ACC112 (cell line): Measurements from ENCODE around the gene KLRC2.
"Not testable (repeated sequence)": the region's sequence is repeated elsewhere in the genome, so short reads cannot be mapped to it uniquely, and the experiment has no call there.

Experiments
- H2AFZ ChIP-seq: fragments of 200-600 bp; sonication (generic); one replicate; pipeline ENCODE4 v1.6.0; 2017; ENCODE audit warnings: antibody characterized with exemption, low read length; ENCODE audit not compliant: unreplicated experiment
- H3K27ac ChIP-seq: fragments of 200-600 bp; sonication (generic); 2 replicates; pipeline ENCODE4 v1.5.1; 2014; ENCODE audit warnings: low read depth, mild to moderate bottlenecking, antibody characterized with exemption, low read length, moderate library complexity
- H3K27me3 ChIP-seq: fragments of 200-600 bp; sonication (generic); 2 replicates; pipeline ENCODE4 v1.6.1; 2014; ENCODE audit warnings: mild to moderate bottlenecking, antibody characterized with exemption, low read length, moderate library complexity, mixed read lengths; ENCODE audit not compliant: insufficient read depth
- H3K36me3 ChIP-seq: fragments of 200-600 bp; sonication (generic); 2 replicates; pipeline ENCODE4 v1.6.1; 2016; ENCODE audit warnings: mild to moderate bottlenecking, antibody characterized with exemption, low read length, moderate library complexity, mixed read lengths; ENCODE audit not compliant: insufficient read depth
- H3K4me1 ChIP-seq: fragments of 200-600 bp; sonication (generic); one replicate; pipeline ENCODE4 v1.6.1; 2016; ENCODE audit warnings: low read length, mixed read lengths; ENCODE audit not compliant: insufficient read depth, unreplicated experiment, control insufficient read depth
- H3K4me3 ChIP-seq: fragments of 200-600 bp; sonication (generic); 2 replicates; pipeline ENCODE4 v1.5.1; 2014; ENCODE audit warnings: mild to moderate bottlenecking, low read depth, low read length
- H3K79me2 ChIP-seq: fragments of 200-600 bp; sonication (generic); one replicate; pipeline ENCODE4 v1.6.0; 2016; ENCODE audit warnings: low read length; ENCODE audit not compliant: control insufficient read depth, unreplicated experiment, insufficient read depth

The KLRC2 gene

GRCh38 chr12:10446052-10446451, 10.2 kb upstream of the KLRC2 start:
- not testable (repeated sequence) for H2AFZ ChIP-seq, H3K27ac ChIP-seq, H3K36me3 ChIP-seq, H3K27me3 ChIP-seq, H3K4me1 ChIP-seq, H3K4me3 ChIP-seq, H3K79me2 ChIP-seq

DNA sequence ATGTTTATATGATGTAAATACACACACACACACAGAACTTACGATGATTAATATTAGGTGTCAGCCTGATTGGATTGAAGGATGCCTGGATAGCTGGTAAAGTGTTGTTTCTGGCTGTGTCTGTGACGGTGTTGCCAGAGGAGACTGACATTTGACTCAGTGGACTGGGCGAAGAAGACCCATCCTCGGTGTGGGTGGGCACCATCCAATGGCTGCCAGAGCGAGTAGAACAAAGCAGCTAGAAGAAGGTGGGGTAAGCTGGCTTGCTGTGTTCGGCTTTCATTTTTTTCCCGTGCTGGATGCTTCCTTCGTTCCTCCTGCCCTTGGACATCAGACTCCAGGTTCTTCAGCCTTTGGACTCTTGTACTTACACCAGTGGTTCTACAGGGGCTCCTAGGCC, 5.3 kb upstream of the KLRC2 start:
- not testable (repeated sequence) for H3K27ac ChIP-seq, H3K4me1 ChIP-seq, H3K27me3 ChIP-seq, H3K79me2 ChIP-seq, H2AFZ ChIP-seq, H3K4me3 ChIP-seq, H3K36me3 ChIP-seq

DNA sequence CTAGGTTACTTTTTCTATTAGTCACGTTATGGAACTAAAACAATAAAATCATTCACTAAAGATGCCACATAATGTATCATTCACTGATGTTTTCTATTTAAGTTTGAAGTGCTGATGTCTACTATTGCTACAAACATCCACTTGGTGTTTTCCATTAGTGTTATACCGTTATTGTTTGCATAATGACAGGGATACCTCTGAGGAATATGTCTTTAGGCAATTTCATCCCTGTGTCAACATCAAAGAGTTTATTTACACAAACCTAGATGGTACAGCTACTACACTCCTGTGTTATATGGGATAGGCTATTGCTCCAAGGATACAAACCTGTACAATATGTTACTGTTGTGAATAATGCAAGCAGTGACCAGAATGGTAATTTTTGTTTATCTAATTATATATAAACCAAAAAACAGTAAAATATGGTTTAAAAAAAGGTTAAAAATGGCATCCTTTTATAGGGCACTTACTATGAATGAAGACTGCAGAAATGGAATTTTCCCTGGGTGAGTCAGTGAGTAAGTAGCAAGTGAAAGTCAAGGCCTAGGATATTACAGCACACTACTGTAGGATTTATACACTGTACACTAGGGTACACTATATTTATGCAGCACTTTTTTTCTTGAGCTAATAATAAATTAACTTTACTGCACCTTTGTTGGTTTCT, 3.9 kb upstream of the KLRC2 start:
- H2AFZ ChIP-seq, H3K27me3 ChIP-seq, H3K4me3 ChIP-seq, H3K36me3 ChIP-seq, H3K79me2 ChIP-seq: not testable (repeated sequence)
- Histone ChIP-seq H3K27ac (peak overlapping the region; percentile 58), H3K4me1 (peaks cover 11% of the 10 kb centered on the region)

DNA sequence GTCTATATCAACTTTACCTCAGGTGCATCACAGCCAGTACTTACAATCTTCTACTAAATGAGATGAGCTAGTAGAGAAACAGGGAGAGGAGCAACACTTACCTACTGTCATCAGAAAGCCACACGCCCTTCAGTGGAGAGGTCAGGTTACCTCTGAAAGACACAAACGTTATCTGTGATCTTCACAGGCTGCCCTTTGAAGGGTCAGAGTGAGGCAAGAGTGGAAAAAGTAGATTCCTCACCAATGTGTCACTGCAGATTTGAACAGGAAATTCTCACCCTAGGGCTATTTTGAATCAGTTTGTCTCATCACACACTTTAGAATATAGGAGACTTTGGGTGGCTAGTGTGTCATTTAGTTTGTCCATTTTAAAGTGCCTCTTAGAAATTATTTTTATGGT, 1.8 kb upstream of the KLRC2 start:
- not testable (repeated sequence) for H3K4me3 ChIP-seq, H3K36me3 ChIP-seq, H2AFZ ChIP-seq, H3K79me2 ChIP-seq, H3K27ac ChIP-seq, H3K27me3 ChIP-seq
- H3K4me1 ChIP-seq, result peaks cover 11% of the 10 kb centered on the region

DNA sequence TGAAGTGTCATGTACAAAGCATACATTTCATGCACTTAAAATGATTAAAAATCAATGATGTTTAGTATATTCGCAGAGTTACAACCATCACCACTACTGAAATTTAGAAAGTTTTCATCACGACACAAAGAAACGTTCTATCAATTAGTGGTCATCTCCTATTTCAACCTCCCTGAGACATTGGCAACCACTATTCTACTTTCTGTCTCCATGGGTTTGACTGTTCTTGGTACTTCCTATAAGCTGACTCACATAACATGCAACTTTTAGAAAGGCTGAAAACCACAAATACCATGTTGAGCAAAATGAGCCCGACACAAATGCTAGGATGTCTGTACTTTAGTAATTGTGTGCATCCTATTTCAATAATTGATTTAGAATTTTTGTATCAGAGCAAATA, 5.2 kb downstream of the KLRC2 start:
- not testable (repeated sequence) for H3K27ac ChIP-seq, H3K27me3 ChIP-seq, H3K4me1 ChIP-seq, H3K4me3 ChIP-seq, H3K36me3 ChIP-seq, H2AFZ ChIP-seq, H3K79me2 ChIP-seq

GRCh38 chr12:10425938-10426337, 9.9 kb downstream of the KLRC2 start:
- not testable (repeated sequence) for H3K4me3 ChIP-seq, H3K27ac ChIP-seq, H3K79me2 ChIP-seq, H3K36me3 ChIP-seq, H2AFZ ChIP-seq, H3K27me3 ChIP-seq, H3K4me1 ChIP-seq

DNA sequence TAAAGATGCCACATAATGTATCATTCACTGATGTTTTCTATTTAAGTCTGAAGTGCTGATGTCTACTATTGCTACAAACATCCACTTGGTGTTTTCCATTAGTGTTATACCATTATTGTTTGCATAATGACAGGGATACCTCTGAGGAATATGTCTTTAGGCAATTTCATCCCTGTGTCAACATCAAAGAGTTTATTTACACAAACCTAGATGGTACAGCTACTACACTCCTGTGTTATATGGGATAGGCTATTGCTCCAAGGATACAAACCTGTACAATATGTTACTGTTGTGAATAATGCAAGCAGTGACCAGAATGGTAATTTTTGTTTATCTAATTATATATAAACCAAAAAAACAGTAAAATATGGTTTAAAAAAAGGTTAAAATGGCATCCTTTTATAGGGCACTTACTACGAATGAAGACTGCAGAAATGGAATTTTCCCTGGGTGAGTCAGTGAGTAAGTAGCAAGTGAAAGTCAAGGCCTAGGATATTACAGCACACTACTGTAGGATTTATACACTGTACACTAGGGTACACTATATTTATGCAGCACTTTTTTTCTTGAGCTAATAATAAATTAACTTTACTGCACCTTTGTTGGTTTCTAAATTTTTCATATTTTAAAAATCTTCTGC, 11.4 kb downstream of the KLRC2 start:
- not testable (repeated sequence) for H3K36me3 ChIP-seq, H3K27me3 ChIP-seq, H3K79me2 ChIP-seq, H3K4me3 ChIP-seq, H3K27ac ChIP-seq, H2AFZ ChIP-seq
- H3K4me1 ChIP-seq, result peaks cover 12% of the 10 kb centered on the region

- peaks cover 12% of the 10 kb centered on the region for H3K4me1 ChIP-seq
- not testable (repeated sequence) for H3K36me3 ChIP-seq, H3K4me3 ChIP-seq, H2AFZ ChIP-seq, H3K27ac ChIP-seq, H3K79me2 ChIP-seq, H3K27me3 ChIP-seq
These were observed 13.7 kb downstream of the KLRC2 start for GRCh38 chr12:10422159-10422558.

DNA sequence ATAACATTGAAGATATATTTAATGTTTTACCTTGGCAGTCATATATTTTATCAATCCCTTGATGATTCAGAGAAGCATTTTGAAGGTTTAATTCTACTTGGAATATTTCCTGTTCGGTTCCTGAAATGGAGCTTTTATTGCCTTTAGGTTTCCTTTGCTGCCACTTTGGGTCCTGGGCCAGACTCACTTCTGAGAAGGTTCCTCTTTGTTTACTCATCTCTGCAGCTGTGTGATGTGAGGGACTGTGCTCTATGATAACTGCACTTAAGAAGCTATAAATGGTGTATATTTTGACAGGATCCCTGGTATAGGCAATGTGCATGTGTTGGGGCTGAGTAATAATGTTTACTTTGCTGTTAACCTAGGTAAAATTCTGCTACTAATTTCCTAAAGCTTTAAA, 15.5 kb downstream of the KLRC2 start, which contains the start of gene KLRC3:
KLRC3 (minus strand) TSS at position 262 of the 400 bp plus-strand sequence; CDS start at position 217, 45 bp downstream.
- Histone ChIP-seq H3K4me1 (peaks cover 12% of the 10 kb centered on the region), H3K27ac (peak within 1 kb of the TSS; percentile 36; the same call in 1 of the 2 replicates), H2AFZ (peak within 1 kb of the TSS; percentile 38)
- not testable (repeated sequence) for H3K27me3 ChIP-seq, H3K79me2 ChIP-seq, H3K4me3 ChIP-seq, H3K36me3 ChIP-seq

DNA sequence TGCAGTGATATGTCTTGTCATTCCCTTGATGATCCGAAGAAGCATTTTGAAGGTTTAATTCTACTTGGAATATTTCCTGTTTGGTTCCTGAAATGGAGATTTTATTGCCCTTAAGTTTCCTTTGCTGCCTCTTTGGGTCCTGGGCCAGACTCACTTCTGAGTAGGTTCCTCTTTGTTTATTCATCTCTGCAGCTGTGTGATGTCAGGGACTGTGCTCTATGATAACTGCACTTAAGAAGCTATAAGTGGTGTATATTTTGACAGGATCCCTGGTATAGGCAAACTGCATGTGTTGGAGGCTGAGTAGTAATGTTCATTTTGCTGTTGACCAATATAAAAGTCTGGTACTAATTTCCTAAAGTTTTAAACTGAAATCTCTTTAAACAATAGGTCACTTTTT, 26.4 kb downstream of the KLRC2 start, which contains the start of gene KLRC4:
KLRC4 (minus strand) TSS at position 366 of the 400 bp plus-strand sequence; CDS start at position 184, 182 bp downstream.
- Histone ChIP-seq H3K79me2 (no peaks in the 10 kb centered on the region), H3K4me1 (no peaks in the 10 kb centered on the region), H3K27me3 (no peaks in the 10 kb centered on the region), H2AFZ (no peak within 1 kb of the TSS), H3K4me3 (no peak within 1 kb of the TSS), H3K27ac (no peak within 1 kb of the TSS), H3K36me3 (no peaks in the 10 kb centered on the region)

DNA sequence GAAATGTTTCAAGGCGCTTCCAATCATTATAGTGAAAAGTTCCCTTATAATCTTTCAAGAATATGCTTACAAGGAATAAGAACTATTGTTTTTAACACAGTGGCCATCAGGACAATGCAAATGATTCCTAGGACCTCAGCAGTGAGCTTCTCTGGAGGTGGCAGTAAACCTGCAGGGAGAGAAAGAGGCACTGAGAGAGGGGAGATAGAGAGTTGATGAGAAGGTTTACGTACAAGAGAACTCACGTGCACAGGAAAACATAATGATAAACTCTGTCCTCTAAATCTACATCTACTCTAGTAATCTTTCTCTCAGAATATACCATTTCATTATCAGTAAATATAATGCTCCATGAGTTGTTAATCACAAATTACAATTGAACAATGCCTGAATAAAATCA, 27.0 kb downstream of the KLRC2 start:
- H2AFZ ChIP-seq, result no peak overlapping the region
- H3K36me3 ChIP-seq, result no peaks in the 10 kb centered on the region
- no peaks in the 10 kb centered on the region for H3K4me1 ChIP-seq
- no peaks in the 10 kb centered on the region for H3K79me2 ChIP-seq
- no peaks in the 10 kb centered on the region for H3K27me3 ChIP-seq
- no peak overlapping the region for H3K27ac ChIP-seq
- no peak overlapping the region for H3K4me3 ChIP-seq
